Erythroblast (primary cell): ENCODE results near the gene ERBB4.

ENCODE experiments used
- GATA1 ChIP-seq: IDR thresholded peaks from 2 replicates; pipeline ENCODE4 v1.6.1; 2011; ENCODE audit warnings: low read depth, mild to moderate bottlenecking, control low read depth, low read length, moderate library complexity
- POLR2A ChIP-seq: IDR thresholded peaks from 2 replicates; pipeline ENCODE4 v1.6.1; 2011; ENCODE audit warnings: mild to moderate bottlenecking, low read length

GRCh38 chr2:211449819-211450218, 1088.8 kb downstream of the ERBB4 start:
- TF ChIP-seq GATA1 (no peak), POLR2A (no peak)
